ENCODE results near the gene CLBA1.

DNA sequence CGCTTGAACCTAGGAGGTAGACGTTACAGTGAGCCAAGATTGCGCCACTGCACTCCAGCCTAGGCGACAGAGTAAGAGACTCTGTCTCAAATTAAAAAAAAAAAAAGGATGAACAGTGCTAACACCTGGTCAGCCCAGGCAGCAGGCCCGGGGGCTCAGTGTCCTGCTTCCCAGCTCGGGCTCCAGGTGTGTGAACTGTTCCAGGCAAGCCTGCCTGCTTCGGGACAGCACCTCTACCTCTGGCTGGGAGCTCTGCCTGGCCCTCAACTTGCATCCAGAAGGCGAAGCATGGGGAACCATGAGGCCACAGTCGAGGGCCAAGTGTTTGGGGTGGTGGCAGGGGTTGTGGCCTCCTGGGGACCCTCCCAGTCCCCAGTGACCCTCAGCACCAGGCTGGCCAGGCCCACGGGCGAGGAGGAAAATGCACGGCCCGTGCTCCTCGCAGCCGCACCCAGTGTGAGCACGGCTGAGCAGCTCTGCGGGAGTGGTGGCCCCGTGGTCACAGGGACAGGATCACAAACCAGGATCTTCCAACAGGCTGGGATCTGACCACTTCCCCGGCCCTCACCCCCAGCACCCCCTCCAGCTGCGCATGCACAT, 19.8 kb downstream of the CLBA1 start:
- TF ChIP-seq EZH2 (IDR thresholded peaks at IDR 0.05) (no peak), POLR2A (IDR thresholded peaks at IDR 0.05; ENCODE audit: borderline replicate concordance, extremely low read depth, insufficient read depth, insufficient read length) (no peak), TCF7L2 (IDR thresholded peaks at IDR 0.05; ENCODE audit: borderline replicate concordance, extremely low read depth, insufficient read depth, insufficient read length) (no peak), EGR1 (IDR thresholded peaks at IDR 0.05; ENCODE audit: low read depth) (no peak), SIN3A (IDR thresholded peaks at IDR 0.05; ENCODE audit: low read depth) (no peak)
- TF ChIP-seq, protein P1, sequence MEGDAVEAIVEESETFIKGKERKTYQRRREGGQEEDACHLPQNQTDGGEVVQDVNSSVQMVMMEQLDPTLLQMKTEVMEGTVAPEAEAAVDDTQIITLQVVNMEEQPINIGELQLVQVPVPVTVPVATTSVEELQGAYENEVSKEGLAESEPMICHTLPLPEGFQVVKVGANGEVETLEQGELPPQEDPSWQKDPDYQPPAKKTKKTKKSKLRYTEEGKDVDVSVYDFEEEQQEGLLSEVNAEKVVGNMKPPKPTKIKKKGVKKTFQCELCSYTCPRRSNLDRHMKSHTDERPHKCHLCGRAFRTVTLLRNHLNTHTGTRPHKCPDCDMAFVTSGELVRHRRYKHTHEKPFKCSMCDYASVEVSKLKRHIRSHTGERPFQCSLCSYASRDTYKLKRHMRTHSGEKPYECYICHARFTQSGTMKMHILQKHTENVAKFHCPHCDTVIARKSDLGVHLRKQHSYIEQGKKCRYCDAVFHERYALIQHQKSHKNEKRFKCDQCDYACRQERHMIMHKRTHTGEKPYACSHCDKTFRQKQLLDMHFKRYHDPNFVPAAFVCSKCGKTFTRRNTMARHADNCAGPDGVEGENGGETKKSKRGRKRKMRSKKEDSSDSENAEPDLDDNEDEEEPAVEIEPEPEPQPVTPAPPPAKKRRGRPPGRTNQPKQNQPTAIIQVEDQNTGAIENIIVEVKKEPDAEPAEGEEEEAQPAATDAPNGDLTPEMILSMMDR (IDR thresholded peaks at IDR 0.05 in 2 of 3, conservative IDR thresholded peaks at IDR 0.05 in 1 of 3; ENCODE audit: borderline replicate concordance in 1 of 3, insufficient read depth in 1 of 3, low read depth in 2 of 3, low read length in 2 of 3): no peak

Data from HCT116 (cell line).